ENCODE data around the gene CASP8. TPM values are rescaled to one million over a fixed set of nuclear protein-coding genes. Genes with fewer than 3 reads are reported as not detected.

The CASP8 gene
- total and polyA plus RNA-seq, 9 donors: 6.7 to 20.2 (median 12.6) TPM

GRCh38 chr2:201329409-201329808, 69.1 kb downstream of the CASP8 start:
- intact Hi-C loops (cut with DNase I): no loop called here
- Histone ChIP-seq H3K4me1 (ENCODE audit: insufficient read depth) (no peaks in the 10 kb centered on the region), H3K27ac (no peak overlapping the region), H3K4me3 (no peak overlapping the region), H3K36me3 (no peaks in the 10 kb centered on the region), H3K9me3 (no peaks in the 10 kb centered on the region), H3K27me3 (no peaks in the 10 kb centered on the region)
- WGBS, 3 donors: 49 to 56% (median 54%) methylated on average over 1 of the region's 1 CpG
- no peak for DNase-seq
- TF ChIP-seq EP300 (IDR thresholded peaks at IDR 0.05) (no peak), POLR2A (IDR thresholded peaks at IDR 0.05) (no peak)

Small RNA genes within 50 kb of the gene (small RNA-seq; reads per million reads assigned to genes)
- not detected for gene MTND4LP13

Other genes with a start within 250 kb of the CASP8 start
- 10 to 100 TPM; 10.6 to 21.1 (median 18.1) TPM for gene HYCC2, start 188.9 kb upstream of the CASP8 start, total RNA-seq
- gene HYCC2, start 188.9 kb upstream of the CASP8 start, polyA plus RNA-seq: 1 to 10 TPM; 3.4 to 6.5 TPM
- 10 to 100 TPM; 20.5 to 50.6 (median 47.6) TPM for gene NDUFB3, start 188.5 kb upstream of the CASP8 start, total RNA-seq
- gene NDUFB3, start 188.5 kb upstream of the CASP8 start, polyA plus RNA-seq: 10 to 100 TPM; 34.7 to 52.5 TPM
- gene CFLAR, start 144.4 kb upstream of the CASP8 start, total RNA-seq: 100 to 1,000 TPM in 1 of 7 donors, 10 to 100 TPM in 6; 50.0 to 111 (median 67.9) TPM
- gene CFLAR, start 144.4 kb upstream of the CASP8 start, polyA plus RNA-seq: 10 to 100 TPM; 26.7 to 88.7 TPM
- gene CASP10, start 77.4 kb upstream of the CASP8 start, total RNA-seq: 10 to 100 TPM in 1 of 7 donors, 1 to 10 TPM in 6; 2.1 to 19.0 (median 3.8) TPM
- gene CASP10, start 77.4 kb upstream of the CASP8 start, polyA plus RNA-seq: 1 to 10 TPM; 2.4 to 7.8 TPM
- gene FLACC1, start 96.8 kb downstream of the CASP8 start, total RNA-seq: 1 to 10 TPM in 3 of 7 donors, under 1 TPM in 3, not detected in 1; 0.37 to 4.4 (median 1.3) TPM
- under 1 TPM; 0.30 to 0.78 TPM for gene FLACC1, start 96.8 kb downstream of the CASP8 start, polyA plus RNA-seq
- 10 to 100 TPM; 14.3 to 33.7 (median 20.2) TPM for gene TRAK2, start 190.9 kb downstream of the CASP8 start, total RNA-seq
- 10 to 100 TPM in 1 of 2 donors, 1 to 10 TPM in 1; 8.3 to 25.7 TPM for gene TRAK2, start 190.9 kb downstream of the CASP8 start, polyA plus RNA-seq
- 10 to 100 TPM; 13.7 to 20.4 (median 16.5) TPM for gene STRADB, start 191.2 kb downstream of the CASP8 start, total RNA-seq
- 10 to 100 TPM; 11.7 to 33.3 TPM for gene STRADB, start 191.2 kb downstream of the CASP8 start, polyA plus RNA-seq